ENCODE measurements around the gene ITPRIPL2. TPM values are rescaled to one million over a fixed set of nuclear protein-coding genes. Genes with fewer than 3 reads are reported as not detected.

The ITPRIPL2 gene
- total RNA-seq, 2 donors from 2014 or later: 17.5 to 40.2 TPM

GRCh38 chr16:19164285-19164684, 50.5 kb downstream of the ITPRIPL2 start:
- no peak overlapping the region for H3K27ac ChIP-seq
- no peaks in the 10 kb centered on the region for H3K9me3 ChIP-seq
- H3K4me1 ChIP-seq: peaks cover 0 to 19% of the 10 kb centered on the region in 2 donors
- TF ChIP-seq, protein P1, sequence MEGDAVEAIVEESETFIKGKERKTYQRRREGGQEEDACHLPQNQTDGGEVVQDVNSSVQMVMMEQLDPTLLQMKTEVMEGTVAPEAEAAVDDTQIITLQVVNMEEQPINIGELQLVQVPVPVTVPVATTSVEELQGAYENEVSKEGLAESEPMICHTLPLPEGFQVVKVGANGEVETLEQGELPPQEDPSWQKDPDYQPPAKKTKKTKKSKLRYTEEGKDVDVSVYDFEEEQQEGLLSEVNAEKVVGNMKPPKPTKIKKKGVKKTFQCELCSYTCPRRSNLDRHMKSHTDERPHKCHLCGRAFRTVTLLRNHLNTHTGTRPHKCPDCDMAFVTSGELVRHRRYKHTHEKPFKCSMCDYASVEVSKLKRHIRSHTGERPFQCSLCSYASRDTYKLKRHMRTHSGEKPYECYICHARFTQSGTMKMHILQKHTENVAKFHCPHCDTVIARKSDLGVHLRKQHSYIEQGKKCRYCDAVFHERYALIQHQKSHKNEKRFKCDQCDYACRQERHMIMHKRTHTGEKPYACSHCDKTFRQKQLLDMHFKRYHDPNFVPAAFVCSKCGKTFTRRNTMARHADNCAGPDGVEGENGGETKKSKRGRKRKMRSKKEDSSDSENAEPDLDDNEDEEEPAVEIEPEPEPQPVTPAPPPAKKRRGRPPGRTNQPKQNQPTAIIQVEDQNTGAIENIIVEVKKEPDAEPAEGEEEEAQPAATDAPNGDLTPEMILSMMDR (IDR thresholded peaks at IDR 0.05): no peak
- no peaks in the 10 kb centered on the region for H3K36me3 ChIP-seq
- DNase-seq (ENCODE audit: low spot score): no peak
- no peak overlapping the region for H3K4me3 ChIP-seq
- no peaks in the 10 kb centered on the region for H3K27me3 ChIP-seq

- Histone ChIP-seq H3K4me3 (no peak overlapping the region), H3K27ac (no peak overlapping the region), H3K9me3 (no peaks in the 10 kb centered on the region), H3K4me1 (peaks cover 0 to 19% of the 10 kb centered on the region in 2 donors), H3K36me3 (no peaks in the 10 kb centered on the region), H3K27me3 (no peaks in the 10 kb centered on the region)
- TF ChIP-seq, protein P1 (IDR thresholded peaks at IDR 0.05): no peak
- no peak for DNase-seq (ENCODE audit: low spot score)
Observed at GRCh38 chr16:19165101-19165500, 51.3 kb downstream of the ITPRIPL2 start.

DNA sequence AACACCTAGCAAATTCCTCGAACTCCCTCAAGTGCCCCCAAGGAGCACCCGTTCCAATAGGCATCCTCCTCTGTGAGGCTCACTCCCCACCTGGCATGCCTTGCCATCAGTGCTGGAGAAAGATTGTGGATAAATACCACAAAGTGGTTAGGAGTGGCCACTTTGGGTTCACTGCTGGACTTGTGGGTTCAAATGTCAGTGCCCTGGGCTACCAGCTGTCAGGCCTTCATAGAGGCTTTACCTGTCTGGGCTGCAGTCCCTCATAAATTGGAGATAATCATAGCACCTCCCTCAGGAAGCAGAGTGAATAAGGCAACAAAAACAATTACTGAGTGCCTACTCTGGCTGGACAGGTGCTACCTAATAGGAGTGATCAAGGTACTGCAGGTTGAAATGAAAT, 52.7 kb downstream of the ITPRIPL2 start:
- TF ChIP-seq, protein P1 (IDR thresholded peaks at IDR 0.05): no peak
- H3K27me3 ChIP-seq: no peaks in the 10 kb centered on the region
- H3K36me3 ChIP-seq: no peaks in the 10 kb centered on the region
- H3K9me3 ChIP-seq: no peaks in the 10 kb centered on the region
- no peak overlapping the region for H3K4me3 ChIP-seq
- no peak overlapping the region for H3K27ac ChIP-seq
- peaks cover 0 to 19% of the 10 kb centered on the region in 2 donors for H3K4me1 ChIP-seq
- no peak for DNase-seq (ENCODE audit: low spot score)

GRCh38 chr16:19167710-19168370, 54.1 kb downstream of the ITPRIPL2 start, which contains the start of gene SYT17:
TSS of gene SYT17 (plus strand) at chr16:19168240. CDS start at chr16:19168647, 407 bp downstream.
- Histone ChIP-seq H3K27me3 (no peaks in the 10 kb centered on the region), H3K4me1 (peaks cover 0 to 19% of the 10 kb centered on the region in 2 donors), H3K9me3 (no peaks in the 10 kb centered on the region), H3K27ac (peak within 1 kb of the TSS; percentile 33 to 44), H3K4me3 (peak within 1 kb of the TSS; percentile 30 to 56), H3K36me3 (no peaks in the 10 kb centered on the region)
- TF ChIP-seq, protein P1 (IDR thresholded peaks at IDR 0.05): peak; percentile 27 to 87
- peak; percentile 60 for DNase-seq (ENCODE audit: low spot score)

- Histone ChIP-seq H3K9me3 (no peaks in the 10 kb centered on the region), H3K27me3 (no peaks in the 10 kb centered on the region), H3K4me3 (peak overlapping the region; percentile 30 to 56), H3K27ac (peak overlapping the region; percentile 33 to 44), H3K4me1 (peaks cover 0 to 19% of the 10 kb centered on the region in 2 donors), H3K36me3 (no peaks in the 10 kb centered on the region)
- TF ChIP-seq, protein P1 (IDR thresholded peaks at IDR 0.05): no peak
- DNase-seq (ENCODE audit: low spot score): no peak
Observed at GRCh38 chr16:19168371-19169081, 54.8 kb downstream of the ITPRIPL2 start.
